Muscle layer of duodenum (tissue), 2 donors: ENCODE results near the gene KDM4C.
"Not testable (repeated sequence)": the region's sequence is repeated elsewhere in the genome, so short reads cannot be mapped to it uniquely, and the experiment has no call there.

Experiments used
- H3K27ac ChIP-seq: one replicate; pipeline ENCODE4 v1.7.0; 2013; ENCODE audit warnings: mild to moderate bottlenecking, low read length
- H3K27me3 ChIP-seq: one replicate; pipeline ENCODE4 v1.7.0; 2013; ENCODE audit warnings: low read depth, mild to moderate bottlenecking, control low read depth, low read length
- H3K36me3 ChIP-seq, 2 donors: one replicate each; pipeline ENCODE4 v1.7.0; 2013; ENCODE audit warnings: low read length in 2 of 2, control low read depth in 1 of 2, mild to moderate bottlenecking in 1 of 2; ENCODE audit not compliant: insufficient read depth in 2 of 2, control insufficient read depth in 1 of 2
- H3K4me1 ChIP-seq, 2 donors: one replicate each; pipeline ENCODE4 v1.7.0; 2013; ENCODE audit warnings: low read length in 2 of 2, mild to moderate bottlenecking in 2 of 2, control low read depth in 1 of 2, moderate library complexity in 1 of 2; ENCODE audit not compliant: insufficient read depth in 2 of 2, control insufficient read depth in 1 of 2
- H3K4me3 ChIP-seq, 2 donors: one replicate each; pipeline ENCODE4 v1.7.0; 2013; ENCODE audit warnings: low read length in 2 of 2, low read depth in 1 of 2, mild to moderate bottlenecking in 1 of 2
- H3K9me3 ChIP-seq, 2 donors: one replicate each; pipeline ENCODE4 v1.7.0; 2013; ENCODE audit warnings: low read length in 2 of 2, control low read depth in 1 of 2, mild to moderate bottlenecking in 1 of 2; ENCODE audit not compliant: control insufficient read depth in 1 of 2
- donor health status: healthy.

Gene KDM4C

DNA sequence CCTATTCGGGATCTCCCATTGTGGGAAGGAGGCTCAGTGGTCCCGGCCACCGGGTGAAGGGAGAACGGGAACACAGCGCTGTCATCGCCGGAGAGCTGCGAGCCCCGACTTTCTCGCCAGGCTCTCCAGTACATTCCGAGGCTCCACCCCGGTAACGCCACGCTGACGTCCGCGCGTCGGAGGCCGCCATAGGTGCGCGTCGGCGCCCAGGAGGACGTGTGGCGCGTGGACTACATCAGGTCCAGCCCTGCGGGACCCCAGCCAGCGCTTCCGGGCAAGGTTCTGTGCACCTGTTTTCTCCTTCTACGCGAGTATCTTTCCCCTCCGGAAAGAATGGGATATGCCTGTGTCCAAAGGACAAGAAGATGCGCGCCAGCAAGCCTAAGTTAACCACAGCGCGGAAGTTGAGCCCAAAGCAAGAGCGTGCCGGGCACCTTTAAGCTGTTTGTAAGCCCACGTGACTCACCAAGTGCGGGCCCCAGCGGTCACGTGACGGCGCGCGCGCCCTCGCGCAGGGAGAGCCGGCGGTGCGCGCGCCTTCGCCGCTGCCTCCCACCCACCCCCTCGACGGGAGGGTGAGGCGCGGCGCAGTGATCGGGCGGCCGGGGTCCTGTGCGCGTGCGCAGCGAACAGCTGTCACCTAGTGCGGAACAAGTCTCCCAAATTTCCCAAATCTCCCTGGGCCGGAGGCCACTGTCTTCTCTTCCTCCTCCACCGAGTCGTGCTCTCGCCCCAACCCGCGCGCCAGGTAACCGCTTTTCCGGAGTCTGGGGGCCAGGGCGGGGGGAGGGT is at the start of gene KDM4C:
TSS of gene KDM4C (plus strand) at position 518 of the 792 bp plus-strand sequence. CDS start 35,016 bp downstream, outside the sequence.
- Histone ChIP-seq H3K36me3 (peaks cover 0 to 14% of the 10 kb centered on the region in 2 donors), H3K9me3 (no peaks in the 10 kb centered on the region), H3K27me3 (no peaks in the 10 kb centered on the region), H3K4me3 (peak within 1 kb of the TSS; percentile 88 to 96), H3K4me1 (no peaks in the 10 kb centered on the region), H3K27ac (peak within 1 kb of the TSS; percentile 96)

- H3K27ac ChIP-seq, result no peak overlapping the region
- no peaks in the 10 kb centered on the region for H3K4me1 ChIP-seq
- no peaks in the 10 kb centered on the region for H3K27me3 ChIP-seq
- H3K9me3 ChIP-seq, result no peaks in the 10 kb centered on the region
- H3K4me3 ChIP-seq, result no peak overlapping the region
- no peaks in the 10 kb centered on the region for H3K36me3 ChIP-seq
These were observed 49.0 kb upstream of the KDM4C start for GRCh38 chr9:6708732-6709131.

GRCh38 chr9:6711403-6711802 is 46.4 kb upstream of the KDM4C start:
- no peaks in the 10 kb centered on the region for H3K36me3 ChIP-seq
- no peaks in the 10 kb centered on the region for H3K27me3 ChIP-seq
- H3K4me3 ChIP-seq, result no peak overlapping the region
- H3K27ac ChIP-seq, result no peak overlapping the region
- no peaks in the 10 kb centered on the region for H3K9me3 ChIP-seq
- H3K4me1 ChIP-seq, result peaks cover under 1 to 5% of the 10 kb centered on the region in 2 donors

DNA sequence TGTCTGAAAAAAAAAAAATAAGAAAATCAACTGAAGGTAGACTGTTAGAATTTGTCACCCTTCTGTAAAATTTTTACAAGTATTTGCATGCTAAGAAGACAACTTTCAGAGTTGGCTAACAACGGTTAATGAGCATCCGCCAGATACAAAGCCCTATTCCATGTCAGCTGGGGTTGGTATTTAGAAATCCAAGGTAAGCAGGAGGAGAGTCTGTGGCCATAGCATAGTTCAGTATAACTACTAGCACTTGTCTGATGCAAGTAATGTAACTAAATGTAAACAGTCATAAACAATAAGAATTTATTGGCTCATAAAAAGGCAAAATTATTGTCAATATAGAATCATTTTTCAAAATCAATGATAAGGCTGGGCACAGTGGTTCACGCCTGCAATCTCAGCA is 45.7 kb upstream of the KDM4C start:
- no peaks in the 10 kb centered on the region for H3K36me3 ChIP-seq
- no peak overlapping the region for H3K27ac ChIP-seq
- H3K4me1 ChIP-seq, result peaks cover 3 to 5% of the 10 kb centered on the region in 2 donors
- H3K9me3 ChIP-seq, result no peaks in the 10 kb centered on the region
- no peaks in the 10 kb centered on the region for H3K27me3 ChIP-seq
- no peak overlapping the region for H3K4me3 ChIP-seq

GRCh38 chr9:6714176-6714575 is 43.6 kb upstream of the KDM4C start:
- Histone ChIP-seq H3K36me3 (no peaks in the 10 kb centered on the region), H3K27me3 (no peaks in the 10 kb centered on the region), H3K4me3 (no peak overlapping the region), H3K4me1 (peaks cover 3 to 5% of the 10 kb centered on the region in 2 donors), H3K9me3 (no peaks in the 10 kb centered on the region), H3K27ac (no peak overlapping the region)

GRCh38 chr9:6715153-6715754 is 42.5 kb upstream of the KDM4C start:
- H3K27me3 ChIP-seq, H3K9me3 ChIP-seq, H3K4me1 ChIP-seq, H3K36me3 ChIP-seq: not testable (repeated sequence)
- H3K4me3 ChIP-seq, result peak overlapping the region in 1 of 2 donors; percentile 70
- H3K27ac ChIP-seq, result peak overlapping the region; percentile 67

DNA sequence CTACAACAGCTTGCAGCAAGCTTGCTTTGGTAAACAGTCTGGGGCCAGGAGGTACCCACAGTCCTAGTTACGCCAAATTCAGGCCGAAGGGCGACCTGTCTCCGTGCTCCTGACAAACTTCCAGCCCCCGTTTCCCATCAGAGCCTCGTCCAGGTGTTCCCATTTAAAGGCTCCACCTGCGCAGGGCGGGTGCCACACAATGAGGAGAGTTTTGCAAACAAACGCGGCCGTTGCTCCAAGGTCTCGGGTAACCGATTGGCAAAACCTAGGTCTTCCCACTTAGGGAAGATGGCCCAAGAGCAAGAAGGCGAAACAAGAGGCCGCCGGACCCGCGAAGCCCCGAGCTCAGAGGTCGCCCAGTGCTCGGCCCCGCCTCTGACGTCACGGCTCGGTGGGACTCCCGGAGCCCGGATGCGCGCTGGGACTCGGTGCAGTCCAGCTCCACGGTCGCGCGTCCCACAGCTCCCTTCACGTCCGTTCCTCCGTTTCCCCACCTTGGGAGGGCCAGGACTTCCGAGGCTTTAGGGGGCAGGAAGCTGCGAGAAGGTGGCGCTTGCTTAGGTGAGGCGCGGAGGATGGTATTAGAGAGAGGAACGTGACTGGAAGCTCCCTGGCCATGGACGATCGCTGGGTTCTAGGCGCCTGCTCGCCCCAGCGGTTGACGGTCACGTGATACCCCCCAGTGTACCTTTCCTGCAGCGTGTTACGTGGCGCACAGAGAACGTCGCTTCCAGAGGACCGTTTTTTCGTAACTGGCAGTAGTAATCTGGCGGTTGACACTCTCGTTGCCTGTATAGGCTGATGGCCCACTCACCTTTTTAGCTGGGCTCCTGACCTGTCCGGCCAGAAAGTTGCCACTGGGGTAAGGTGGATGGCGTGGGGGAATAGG is 41.8 kb upstream of the KDM4C start:
- peaks cover 3 to 5% of the 10 kb centered on the region in 2 donors for H3K4me1 ChIP-seq
- H3K36me3 ChIP-seq, result no peaks in the 10 kb centered on the region
- no peaks in the 10 kb centered on the region for H3K27me3 ChIP-seq
- peak overlapping the region; percentile 70 to 72 for H3K4me3 ChIP-seq
- peak overlapping the region; percentile 90 for H3K27ac ChIP-seq
- no peaks in the 10 kb centered on the region for H3K9me3 ChIP-seq

- H3K4me3 ChIP-seq, result peak overlapping the region; percentile 70 to 72
- H3K27me3 ChIP-seq, result no peaks in the 10 kb centered on the region
- peaks cover 3 to 5% of the 10 kb centered on the region in 2 donors for H3K4me1 ChIP-seq
- H3K36me3 ChIP-seq, result no peaks in the 10 kb centered on the region
- H3K9me3 ChIP-seq, result no peaks in the 10 kb centered on the region
- peak overlapping the region; percentile 90 for H3K27ac ChIP-seq
These were observed 41.0 kb upstream of the KDM4C start for GRCh38 chr9:6716766-6717165.

- H3K27ac ChIP-seq, result no peak overlapping the region
- H3K4me3 ChIP-seq, result no peak overlapping the region
- H3K27me3 ChIP-seq, result no peaks in the 10 kb centered on the region
- no peaks in the 10 kb centered on the region for H3K4me1 ChIP-seq
- no peaks in the 10 kb centered on the region for H3K9me3 ChIP-seq
- H3K36me3 ChIP-seq, result no peaks in the 10 kb centered on the region
These were observed 33.8 kb upstream of the KDM4C start for GRCh38 chr9:6723881-6724420.

DNA sequence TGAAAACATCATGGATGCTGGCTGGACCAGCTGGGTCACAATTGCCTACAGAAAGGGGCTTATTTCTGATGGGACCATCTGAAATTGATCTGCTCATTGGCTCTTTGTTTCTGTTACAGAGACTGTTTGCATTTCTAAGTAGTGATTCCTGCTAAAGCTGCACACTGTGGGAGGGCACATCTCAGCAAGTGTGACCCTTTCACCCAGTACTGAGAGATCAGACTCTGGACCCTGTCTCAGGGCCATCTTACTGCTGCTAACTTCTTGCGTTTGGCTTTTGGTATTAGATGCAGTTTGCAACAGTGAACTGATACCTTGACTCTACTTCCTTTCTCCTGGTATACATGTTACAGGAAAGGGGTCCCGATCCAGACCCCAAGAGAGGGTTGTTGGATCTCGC is 24.5 kb upstream of the KDM4C start:
- H3K27ac ChIP-seq, result no peak overlapping the region
- H3K27me3 ChIP-seq, result no peaks in the 10 kb centered on the region
- no peaks in the 10 kb centered on the region for H3K4me1 ChIP-seq
- H3K4me3 ChIP-seq, result no peak overlapping the region
- H3K9me3 ChIP-seq, result no peaks in the 10 kb centered on the region
- no peaks in the 10 kb centered on the region for H3K36me3 ChIP-seq

DNA sequence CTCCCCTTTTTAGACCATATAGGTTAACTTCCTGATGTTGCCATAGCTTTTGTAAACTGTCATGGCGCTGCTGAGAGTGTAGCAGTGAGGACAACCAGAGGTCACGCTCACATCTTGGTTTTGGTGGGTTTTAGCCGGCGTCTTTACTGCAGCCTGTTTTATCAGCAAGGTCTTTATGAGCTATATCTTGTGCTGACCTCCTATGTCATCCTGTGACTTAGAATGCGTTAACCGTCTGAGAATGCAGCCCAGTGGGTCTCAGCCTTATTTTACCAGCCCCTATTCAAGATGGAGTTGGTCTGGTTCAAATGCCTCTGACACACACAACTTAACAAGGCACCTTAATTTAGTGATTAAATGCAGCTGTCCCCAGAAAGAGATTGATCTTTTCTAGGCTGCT is 23.9 kb upstream of the KDM4C start:
- no peaks in the 10 kb centered on the region for H3K9me3 ChIP-seq
- no peak overlapping the region for H3K27ac ChIP-seq
- H3K4me1 ChIP-seq, result no peaks in the 10 kb centered on the region
- H3K36me3 ChIP-seq, result no peaks in the 10 kb centered on the region
- H3K4me3 ChIP-seq, result no peak overlapping the region
- no peaks in the 10 kb centered on the region for H3K27me3 ChIP-seq
